ENCODE results near the gene CEP112. TPM values are rescaled to one million over a fixed set of nuclear protein-coding genes. Genes with fewer than 3 reads are reported as not detected.

Gene CEP112
- total RNA-seq, 1 donor from 2014 or later, result 24.5 TPM

DNA sequence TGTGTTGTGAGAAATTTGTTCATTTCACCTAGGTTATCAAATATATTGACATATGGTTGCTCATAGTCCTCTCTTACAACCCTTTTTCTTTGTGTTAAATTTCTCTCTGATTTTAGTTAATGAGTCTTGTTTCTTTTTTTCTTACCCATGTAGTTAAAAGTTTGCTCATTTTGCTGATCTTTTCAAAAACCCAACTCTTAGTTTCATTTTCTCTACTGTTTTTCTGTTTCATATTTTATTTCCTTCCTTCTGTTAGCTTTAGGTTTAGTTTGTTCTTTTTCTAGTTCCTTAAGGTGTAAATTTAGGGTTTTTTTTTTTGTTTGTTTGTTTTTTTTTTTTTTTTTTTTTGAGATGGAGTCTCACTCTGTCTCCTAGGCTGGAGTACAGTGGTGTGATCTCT is 42.4 kb downstream of the CEP112 start:
- H3K27ac Mint-ChIP-seq (ENCODE audit: unreplicated experiment), result no peak overlapping the region

DNA sequence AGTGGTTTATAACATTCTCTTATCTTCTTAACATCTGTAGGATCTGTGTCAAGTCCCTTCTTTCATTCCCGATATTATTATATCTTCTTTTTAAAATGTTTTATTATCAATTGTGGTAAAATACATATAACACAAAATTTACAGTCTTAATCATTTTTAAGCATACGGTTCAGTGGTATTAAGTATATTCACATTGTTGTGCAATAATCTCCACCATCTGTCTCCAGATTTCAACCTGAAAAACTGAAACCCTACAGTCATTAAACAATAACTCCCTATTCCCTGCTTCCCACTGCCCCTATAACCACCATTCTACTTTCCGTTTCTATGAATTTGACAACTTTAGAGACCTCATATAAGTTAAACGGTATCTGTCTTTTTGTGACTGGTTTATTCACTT is 45.5 kb downstream of the CEP112 start:
- H3K9me3 Mint-ChIP-seq, result peaks cover 7% of the 10 kb centered on the region
- peaks cover 29% of the 10 kb centered on the region for H3K36me3 Mint-ChIP-seq (ENCODE audit: low read depth)
- H3K27ac Mint-ChIP-seq (ENCODE audit: unreplicated experiment), result no peak overlapping the region
- H3K4me1 Mint-ChIP-seq, result no peaks in the 10 kb centered on the region
- H3K4me3 Mint-ChIP-seq, result no peak overlapping the region
- TF ChIP-seq, protein P1, sequence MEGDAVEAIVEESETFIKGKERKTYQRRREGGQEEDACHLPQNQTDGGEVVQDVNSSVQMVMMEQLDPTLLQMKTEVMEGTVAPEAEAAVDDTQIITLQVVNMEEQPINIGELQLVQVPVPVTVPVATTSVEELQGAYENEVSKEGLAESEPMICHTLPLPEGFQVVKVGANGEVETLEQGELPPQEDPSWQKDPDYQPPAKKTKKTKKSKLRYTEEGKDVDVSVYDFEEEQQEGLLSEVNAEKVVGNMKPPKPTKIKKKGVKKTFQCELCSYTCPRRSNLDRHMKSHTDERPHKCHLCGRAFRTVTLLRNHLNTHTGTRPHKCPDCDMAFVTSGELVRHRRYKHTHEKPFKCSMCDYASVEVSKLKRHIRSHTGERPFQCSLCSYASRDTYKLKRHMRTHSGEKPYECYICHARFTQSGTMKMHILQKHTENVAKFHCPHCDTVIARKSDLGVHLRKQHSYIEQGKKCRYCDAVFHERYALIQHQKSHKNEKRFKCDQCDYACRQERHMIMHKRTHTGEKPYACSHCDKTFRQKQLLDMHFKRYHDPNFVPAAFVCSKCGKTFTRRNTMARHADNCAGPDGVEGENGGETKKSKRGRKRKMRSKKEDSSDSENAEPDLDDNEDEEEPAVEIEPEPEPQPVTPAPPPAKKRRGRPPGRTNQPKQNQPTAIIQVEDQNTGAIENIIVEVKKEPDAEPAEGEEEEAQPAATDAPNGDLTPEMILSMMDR (conservative IDR thresholded peaks at IDR 0.05), result no peak
- H3K27me3 Mint-ChIP-seq (ENCODE audit: low read depth), result no peaks in the 10 kb centered on the region
- no peak for DNase-seq (ENCODE audit: low read depth, low spot score)

More for the DNA sequence above, 42.4 kb downstream of the CEP112 start:
- H3K4me1 Mint-ChIP-seq, result no peaks in the 10 kb centered on the region
- peaks cover 26% of the 10 kb centered on the region for H3K36me3 Mint-ChIP-seq (ENCODE audit: low read depth)
- no peaks in the 10 kb centered on the region for H3K27me3 Mint-ChIP-seq (ENCODE audit: low read depth)
- no peak for DNase-seq (ENCODE audit: low read depth, low spot score)
- TF ChIP-seq, protein P1 (conservative IDR thresholded peaks at IDR 0.05), result no peak
- peaks cover 7% of the 10 kb centered on the region for H3K9me3 Mint-ChIP-seq
- H3K4me3 Mint-ChIP-seq, result no peak overlapping the region

DNA sequence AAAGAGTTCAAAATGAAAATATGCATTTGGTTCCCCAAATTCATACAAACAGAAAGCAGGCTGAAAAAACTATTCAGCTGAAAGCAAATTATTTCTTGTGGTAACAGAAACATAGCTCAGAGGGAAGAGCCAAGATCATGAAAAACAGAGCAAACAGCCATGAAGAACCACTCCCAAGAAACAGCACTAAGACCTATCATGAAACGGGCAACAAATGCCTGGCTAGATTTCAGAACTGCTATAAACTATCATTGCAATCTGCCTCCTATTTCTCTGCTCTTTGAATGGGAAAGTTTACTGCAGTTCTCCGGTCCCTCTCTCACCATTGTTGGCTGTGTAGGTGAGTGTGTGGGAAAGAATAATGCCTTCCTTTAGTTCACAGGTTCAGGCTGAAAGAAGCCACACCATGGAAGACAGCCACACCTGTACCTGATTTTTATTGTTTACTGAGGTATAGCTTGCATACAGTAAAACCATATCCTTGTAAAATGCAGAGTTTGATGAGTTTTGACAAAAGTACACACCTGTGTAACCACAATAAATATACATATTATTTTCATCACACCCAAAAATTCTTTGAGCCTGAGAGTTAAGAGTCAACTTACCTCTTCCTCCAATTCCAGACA is 48.2 kb downstream of the CEP112 start:
- TF ChIP-seq, protein P1 (conservative IDR thresholded peaks at IDR 0.05), result no peak
- Mint-ChIP-seq H3K27ac (ENCODE audit: unreplicated experiment) (no peak overlapping the region), H3K36me3 (ENCODE audit: low read depth) (peaks cover 24% of the 10 kb centered on the region), H3K4me3 (no peak overlapping the region), H3K27me3 (ENCODE audit: low read depth) (no peaks in the 10 kb centered on the region), H3K9me3 (peaks cover 4% of the 10 kb centered on the region), H3K4me1 (no peaks in the 10 kb centered on the region)
- DNase-seq (ENCODE audit: low read depth, low spot score), result no peak

DNA sequence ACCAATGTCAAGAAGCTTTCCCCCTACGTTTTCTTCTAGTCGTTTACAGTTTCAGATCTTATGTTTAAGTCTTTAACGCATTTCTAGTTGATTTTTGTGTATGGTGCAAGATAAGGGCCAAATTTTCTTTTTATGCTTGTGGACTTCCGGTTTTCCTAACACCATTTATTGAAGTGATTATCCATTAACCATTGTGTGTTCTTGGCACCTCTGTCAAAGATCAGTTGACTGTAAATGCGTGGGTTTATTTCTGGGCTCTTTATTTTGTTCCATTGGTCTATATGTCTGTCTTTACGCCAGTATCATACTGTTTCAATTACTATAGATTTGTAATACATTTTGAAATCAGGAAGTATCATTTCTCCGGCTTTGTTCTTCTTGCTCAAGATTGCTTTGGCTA is 49.5 kb downstream of the CEP112 start:
- H3K9me3 Mint-ChIP-seq, result peaks cover 3% of the 10 kb centered on the region
- DNase-seq (ENCODE audit: low read depth, low spot score), result no peak
- H3K36me3 Mint-ChIP-seq (ENCODE audit: low read depth), result peaks cover 28% of the 10 kb centered on the region
- no peak overlapping the region for H3K4me3 Mint-ChIP-seq
- no peaks in the 10 kb centered on the region for H3K27me3 Mint-ChIP-seq (ENCODE audit: low read depth)
- no peak overlapping the region for H3K27ac Mint-ChIP-seq (ENCODE audit: unreplicated experiment)
- TF ChIP-seq, protein P1 (conservative IDR thresholded peaks at IDR 0.05), result no peak
- H3K4me1 Mint-ChIP-seq, result no peaks in the 10 kb centered on the region

DNA sequence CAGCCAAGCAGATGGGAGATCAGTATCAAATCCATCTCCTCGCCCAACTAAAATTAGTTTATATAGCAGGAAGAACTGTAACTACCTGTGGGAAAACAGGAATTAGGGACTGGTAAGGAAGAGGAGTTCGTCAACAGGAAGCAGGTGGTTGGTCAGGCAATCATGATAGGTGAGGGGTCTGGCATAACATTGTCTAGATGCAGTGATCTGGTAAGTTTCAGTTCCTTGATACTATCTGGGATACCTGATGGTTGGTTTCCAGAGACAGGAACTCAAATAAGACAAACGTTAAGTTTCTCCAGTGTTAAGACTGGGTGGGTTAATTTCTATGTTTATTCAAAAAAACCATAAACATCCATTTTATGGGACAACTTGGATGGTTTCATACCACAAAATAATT is 53.8 kb downstream of the CEP112 start:
- Mint-ChIP-seq H3K4me1 (no peaks in the 10 kb centered on the region), H3K4me3 (no peak overlapping the region)
- no peak for DNase-seq (ENCODE audit: low read depth, low spot score)

More for the DNA sequence above, 53.8 kb downstream of the CEP112 start:
- TF ChIP-seq, protein P1 (conservative IDR thresholded peaks at IDR 0.05), result no peak
- Mint-ChIP-seq H3K27ac (ENCODE audit: unreplicated experiment) (no peak overlapping the region), H3K9me3 (peaks cover 7% of the 10 kb centered on the region), H3K36me3 (ENCODE audit: low read depth) (peaks cover 37% of the 10 kb centered on the region), H3K27me3 (ENCODE audit: low read depth) (no peaks in the 10 kb centered on the region)

Data from neural crest cell (in vitro differentiated cells).